Measurements from ENCODE around the gene DLG5.

DNA sequence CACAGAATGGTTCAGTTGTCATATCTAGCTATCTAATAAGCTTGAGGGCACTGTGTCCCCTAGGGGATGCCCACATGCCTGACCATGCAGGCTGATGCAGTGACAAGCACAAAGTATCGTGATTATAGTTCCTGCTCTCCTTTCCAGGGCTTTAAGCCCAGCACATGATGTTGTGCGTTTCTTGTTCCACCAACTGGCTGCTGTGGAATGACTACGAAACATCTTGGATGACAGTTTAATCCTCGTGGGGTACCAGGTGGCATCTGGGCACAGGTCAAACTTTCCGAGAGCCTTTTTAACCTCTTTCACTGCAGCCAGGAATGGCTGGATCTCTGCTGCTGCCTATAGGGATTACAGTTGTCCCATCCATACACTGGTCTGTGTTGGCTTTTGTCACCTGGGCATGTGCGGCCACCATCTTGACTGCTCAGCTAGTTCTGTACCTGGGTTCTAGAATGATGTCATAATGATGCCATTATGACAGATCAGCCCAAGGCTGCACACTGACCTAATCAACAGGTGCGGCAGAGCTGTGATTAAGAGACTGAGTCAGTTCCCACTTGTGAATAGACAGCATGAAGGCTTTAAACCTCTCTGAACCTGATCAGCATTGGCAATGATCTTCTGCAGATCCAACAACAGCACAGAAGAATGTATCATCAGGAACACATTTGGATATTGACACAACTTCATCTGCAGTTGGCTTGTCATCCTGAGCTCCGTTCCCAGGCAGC, 144.1 kb downstream of the DLG5 start:
- TF ChIP-seq POLR2A (IDR thresholded peaks at IDR 0.05): no peak
- TF ChIP-seq, protein P1, sequence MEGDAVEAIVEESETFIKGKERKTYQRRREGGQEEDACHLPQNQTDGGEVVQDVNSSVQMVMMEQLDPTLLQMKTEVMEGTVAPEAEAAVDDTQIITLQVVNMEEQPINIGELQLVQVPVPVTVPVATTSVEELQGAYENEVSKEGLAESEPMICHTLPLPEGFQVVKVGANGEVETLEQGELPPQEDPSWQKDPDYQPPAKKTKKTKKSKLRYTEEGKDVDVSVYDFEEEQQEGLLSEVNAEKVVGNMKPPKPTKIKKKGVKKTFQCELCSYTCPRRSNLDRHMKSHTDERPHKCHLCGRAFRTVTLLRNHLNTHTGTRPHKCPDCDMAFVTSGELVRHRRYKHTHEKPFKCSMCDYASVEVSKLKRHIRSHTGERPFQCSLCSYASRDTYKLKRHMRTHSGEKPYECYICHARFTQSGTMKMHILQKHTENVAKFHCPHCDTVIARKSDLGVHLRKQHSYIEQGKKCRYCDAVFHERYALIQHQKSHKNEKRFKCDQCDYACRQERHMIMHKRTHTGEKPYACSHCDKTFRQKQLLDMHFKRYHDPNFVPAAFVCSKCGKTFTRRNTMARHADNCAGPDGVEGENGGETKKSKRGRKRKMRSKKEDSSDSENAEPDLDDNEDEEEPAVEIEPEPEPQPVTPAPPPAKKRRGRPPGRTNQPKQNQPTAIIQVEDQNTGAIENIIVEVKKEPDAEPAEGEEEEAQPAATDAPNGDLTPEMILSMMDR (IDR thresholded peaks at IDR 0.05 in 4 of 5, conservative IDR thresholded peaks at IDR 0.05 in 1 of 5): no peak

Measured in gastrocnemius medialis (tissue), 4 donors.